HL-60 (cell line): ENCODE measurements around the gene HSPA6.
"Not testable (repeated sequence)": the region's sequence is repeated elsewhere in the genome, so short reads cannot be mapped to it uniquely, and the experiment has no call there.

Source experiments
- GABPA ChIP-seq: IDR thresholded peaks from 2 replicates; pipeline ENCODE4 v1.6.1; 2012; ENCODE audit warnings: low read depth
- POLR2AphosphoS5 ChIP-seq: IDR thresholded peaks from 2 replicates; pipeline ENCODE4 v1.6.1; 2012; ENCODE audit warnings: low read depth
- SPI1 ChIP-seq: IDR thresholded peaks from 2 replicates; pipeline ENCODE4 v1.6.1; 2012; ENCODE audit warnings: low read depth, mild to moderate bottlenecking, borderline replicate concordance
- TF ChIP-seq, protein P1 (sequence below): IDR thresholded peaks from one replicate; pipeline ENCODE4 v1.5.1; 2011; ENCODE audit warnings: low read length, control low read depth, inconsistent platforms; ENCODE audit not compliant: insufficient read depth
- TF ChIP-seq, protein P2 (sequence below): IDR thresholded peaks from 2 replicates; pipeline ENCODE4 v1.6.1; 2012; ENCODE audit warnings: low read depth; ENCODE audit not compliant: insufficient replicate concordance

DNA sequence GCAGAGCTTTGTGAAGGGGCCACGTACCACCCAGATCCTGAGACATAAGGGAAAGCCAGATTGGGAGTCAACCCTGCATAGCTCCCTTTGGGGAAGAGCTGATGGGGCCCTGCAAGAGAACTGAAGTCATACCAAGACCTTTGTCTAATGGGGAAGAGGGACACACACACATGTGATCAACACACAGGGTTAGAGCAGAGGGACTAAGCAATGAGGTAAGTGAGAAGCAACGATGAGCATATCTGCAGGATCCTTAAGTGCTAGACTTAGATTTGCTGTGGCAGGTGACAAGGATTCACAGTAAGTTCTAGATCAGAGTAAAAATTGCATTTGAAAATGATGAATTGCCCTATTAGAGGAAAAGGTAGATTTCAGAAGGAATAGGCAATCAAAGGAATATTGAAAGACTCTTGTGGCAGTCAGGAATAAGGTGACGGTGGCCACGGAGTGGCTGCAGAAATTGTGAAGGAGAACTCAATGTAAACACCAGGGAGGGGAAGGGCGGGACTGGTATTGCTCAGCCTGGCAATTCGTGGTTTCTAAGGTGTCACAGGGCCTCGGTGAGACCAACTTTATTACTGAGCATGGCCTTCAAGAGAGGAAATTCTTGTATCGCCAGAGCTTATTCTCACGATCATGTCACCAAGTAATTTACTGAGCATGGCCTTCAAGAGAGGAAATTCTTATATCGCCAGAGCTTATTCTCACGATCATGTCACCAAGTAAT, 20.8 kb downstream of the HSPA6 start:
- TF ChIP-seq, protein P1, sequence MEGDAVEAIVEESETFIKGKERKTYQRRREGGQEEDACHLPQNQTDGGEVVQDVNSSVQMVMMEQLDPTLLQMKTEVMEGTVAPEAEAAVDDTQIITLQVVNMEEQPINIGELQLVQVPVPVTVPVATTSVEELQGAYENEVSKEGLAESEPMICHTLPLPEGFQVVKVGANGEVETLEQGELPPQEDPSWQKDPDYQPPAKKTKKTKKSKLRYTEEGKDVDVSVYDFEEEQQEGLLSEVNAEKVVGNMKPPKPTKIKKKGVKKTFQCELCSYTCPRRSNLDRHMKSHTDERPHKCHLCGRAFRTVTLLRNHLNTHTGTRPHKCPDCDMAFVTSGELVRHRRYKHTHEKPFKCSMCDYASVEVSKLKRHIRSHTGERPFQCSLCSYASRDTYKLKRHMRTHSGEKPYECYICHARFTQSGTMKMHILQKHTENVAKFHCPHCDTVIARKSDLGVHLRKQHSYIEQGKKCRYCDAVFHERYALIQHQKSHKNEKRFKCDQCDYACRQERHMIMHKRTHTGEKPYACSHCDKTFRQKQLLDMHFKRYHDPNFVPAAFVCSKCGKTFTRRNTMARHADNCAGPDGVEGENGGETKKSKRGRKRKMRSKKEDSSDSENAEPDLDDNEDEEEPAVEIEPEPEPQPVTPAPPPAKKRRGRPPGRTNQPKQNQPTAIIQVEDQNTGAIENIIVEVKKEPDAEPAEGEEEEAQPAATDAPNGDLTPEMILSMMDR = not testable (repeated sequence)
- TF ChIP-seq POLR2AphosphoS5, GABPA, SPI1: not testable (repeated sequence)
- TF ChIP-seq, protein P2, sequence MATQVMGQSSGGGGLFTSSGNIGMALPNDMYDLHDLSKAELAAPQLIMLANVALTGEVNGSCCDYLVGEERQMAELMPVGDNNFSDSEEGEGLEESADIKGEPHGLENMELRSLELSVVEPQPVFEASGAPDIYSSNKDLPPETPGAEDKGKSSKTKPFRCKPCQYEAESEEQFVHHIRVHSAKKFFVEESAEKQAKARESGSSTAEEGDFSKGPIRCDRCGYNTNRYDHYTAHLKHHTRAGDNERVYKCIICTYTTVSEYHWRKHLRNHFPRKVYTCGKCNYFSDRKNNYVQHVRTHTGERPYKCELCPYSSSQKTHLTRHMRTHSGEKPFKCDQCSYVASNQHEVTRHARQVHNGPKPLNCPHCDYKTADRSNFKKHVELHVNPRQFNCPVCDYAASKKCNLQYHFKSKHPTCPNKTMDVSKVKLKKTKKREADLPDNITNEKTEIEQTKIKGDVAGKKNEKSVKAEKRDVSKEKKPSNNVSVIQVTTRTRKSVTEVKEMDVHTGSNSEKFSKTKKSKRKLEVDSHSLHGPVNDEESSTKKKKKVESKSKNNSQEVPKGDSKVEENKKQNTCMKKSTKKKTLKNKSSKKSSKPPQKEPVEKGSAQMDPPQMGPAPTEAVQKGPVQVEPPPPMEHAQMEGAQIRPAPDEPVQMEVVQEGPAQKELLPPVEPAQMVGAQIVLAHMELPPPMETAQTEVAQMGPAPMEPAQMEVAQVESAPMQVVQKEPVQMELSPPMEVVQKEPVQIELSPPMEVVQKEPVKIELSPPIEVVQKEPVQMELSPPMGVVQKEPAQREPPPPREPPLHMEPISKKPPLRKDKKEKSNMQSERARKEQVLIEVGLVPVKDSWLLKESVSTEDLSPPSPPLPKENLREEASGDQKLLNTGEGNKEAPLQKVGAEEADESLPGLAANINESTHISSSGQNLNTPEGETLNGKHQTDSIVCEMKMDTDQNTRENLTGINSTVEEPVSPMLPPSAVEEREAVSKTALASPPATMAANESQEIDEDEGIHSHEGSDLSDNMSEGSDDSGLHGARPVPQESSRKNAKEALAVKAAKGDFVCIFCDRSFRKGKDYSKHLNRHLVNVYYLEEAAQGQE = not testable (repeated sequence)
